Naive thymus-derived CD8-positive, alpha-beta T cell (primary cell): ENCODE measurements around the gene BCL6B. TPM values are rescaled to one million over a fixed set of nuclear protein-coding genes. Genes with fewer than 3 reads are reported as not detected.
A peak's percentile ranks its signal among the peaks of the same experiment; 100 is the strongest.
"Not testable (repeated sequence)": the region's sequence is repeated elsewhere in the genome, so short reads cannot be mapped to it uniquely, and the experiment has no call there.

Experiments used
- ATAC-seq, 2 donors: fragments of 150-1000 bp; cut with Tn5 transposase in 1 of 2; sonication (Bioruptor Pico), chemical (Tn5 transposase) in 1 of 2; 1 replicate in 1 of 2; 2 replicates in 1 of 2; pipeline ENCODE4 v1.10.0; 2021; ENCODE audit warnings: mild to moderate bottlenecking in 2 of 2, moderate library complexity in 2 of 2
- POLR2A ChIA-PET: fragments of 350-600 bp; sonication (Branson Sonifier 250); formaldehyde crosslinking; loops from one replicate; lab custom pipeline; 2021; ENCODE audit warnings: antibody characterized with exemption; lab: Charles Lee
- DNase-seq, 10 donors: peaks; one replicate each; pipeline versions ENCODE4 v3.0.0 to v3.0.0-alpha.2; 2020 to 2022
- H3K27ac Mint-ChIP-seq, 10 donors: one replicate each; pipeline ENCODE4 v1.8.0; 2020 to 2022; ENCODE audit warnings: mild to moderate bottlenecking in 10 of 10, mixed read lengths in 10 of 10, moderate library complexity in 4 of 10, inconsistent platforms in 1 of 10
- H3K27me3 Mint-ChIP-seq, 5 donors: one replicate each; pipeline ENCODE4 v1.8.0; 2021 to 2022; ENCODE audit warnings: mixed read lengths in 5 of 5
- H3K36me3 Mint-ChIP-seq, 3 donors: one replicate each; pipeline ENCODE4 v1.8.0; 2020 to 2022; ENCODE audit warnings: mixed read lengths in 3 of 3, mild to moderate bottlenecking in 2 of 3, inconsistent platforms in 1 of 3
- H3K4me1 Mint-ChIP-seq, 4 donors: one replicate each; pipeline ENCODE4 v1.8.0; 2021 to 2022; ENCODE audit warnings: mixed read lengths in 4 of 4
- H3K4me3 Mint-ChIP-seq, 10 donors: one replicate each; pipeline ENCODE4 v1.8.0; 2020 to 2022; ENCODE audit warnings: mild to moderate bottlenecking in 10 of 10, mixed read lengths in 10 of 10, moderate library complexity in 6 of 10, inconsistent platforms in 1 of 10
- H3K9me3 Mint-ChIP-seq, 9 donors: one replicate each; pipeline ENCODE4 v1.8.0; 2020 to 2022; ENCODE audit warnings: mixed read lengths in 9 of 9, mild to moderate bottlenecking in 3 of 9, inconsistent platforms in 1 of 9, moderate library complexity in 1 of 9
- polyA plus RNA-seq, 3 donors: library from polyadenylated mRNA; unstranded; fragments of 300-500 nt; fragmentation: Illumina TruSeq; gene quantifications; one replicate each; pipeline ENCODE4 v1.2.3, GENCODE V29; 2021
- total RNA-seq, 8 experiments: library from RNA in 2 of 8; stranded (reverse) in 2 of 8; gene quantifications; one replicate each; pipeline ENCODE4 v1.2.3 and lab custom pipeline; 2021 to 2026

The BCL6B gene
- total and polyA plus RNA-seq, 5 experiments from 2014 or later: not detected

DNA sequence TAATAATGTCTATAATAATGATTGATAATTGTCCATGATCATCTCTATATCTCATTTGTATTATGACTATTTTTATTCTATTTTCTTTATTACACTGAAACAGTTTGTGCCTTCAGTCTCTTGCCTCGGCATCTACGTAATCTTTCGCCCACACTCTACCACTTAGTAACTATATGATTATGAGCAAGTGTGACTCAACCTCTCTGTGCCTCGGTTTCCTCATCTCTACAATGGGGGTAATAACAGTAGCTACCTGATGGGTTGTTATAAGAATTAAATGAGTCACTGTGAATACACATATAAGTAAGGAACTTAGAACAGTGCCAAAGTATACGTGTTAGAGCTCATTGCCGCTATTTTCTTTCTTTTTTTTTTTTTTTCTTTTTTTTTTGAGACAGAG, 24.7 kb downstream of the BCL6B start:
- peaks cover 0 to 2% (median 0%) of the 10 kb centered on the region in 5 donors for H3K27me3 Mint-ChIP-seq
- H3K36me3 Mint-ChIP-seq: no peaks in the 10 kb centered on the region
- POLR2A ChIA-PET: interaction anchor here (0.6 to 7.1 kb wide), 6 partner anchors 12 to 185 kb away, joined by 3 to 83 read pairs (median 7); partner anchors contain the start of genes ACADVL, DLG4 and SLC16A13
- peaks cover 11 to 34% (median 27%) of the 10 kb centered on the region in 4 donors for H3K4me1 Mint-ChIP-seq
- H3K27ac Mint-ChIP-seq: peak overlapping the region in 6 of 10 donors; percentile 5 to 94 (median 92)
- peak overlapping the region in 7 of 10 donors; percentile 27 to 91 (median 61) for H3K4me3 Mint-ChIP-seq
- H3K9me3 Mint-ChIP-seq: no peaks in the 10 kb centered on the region
- ATAC-seq: no peak
- no peak for DNase-seq

DNA sequence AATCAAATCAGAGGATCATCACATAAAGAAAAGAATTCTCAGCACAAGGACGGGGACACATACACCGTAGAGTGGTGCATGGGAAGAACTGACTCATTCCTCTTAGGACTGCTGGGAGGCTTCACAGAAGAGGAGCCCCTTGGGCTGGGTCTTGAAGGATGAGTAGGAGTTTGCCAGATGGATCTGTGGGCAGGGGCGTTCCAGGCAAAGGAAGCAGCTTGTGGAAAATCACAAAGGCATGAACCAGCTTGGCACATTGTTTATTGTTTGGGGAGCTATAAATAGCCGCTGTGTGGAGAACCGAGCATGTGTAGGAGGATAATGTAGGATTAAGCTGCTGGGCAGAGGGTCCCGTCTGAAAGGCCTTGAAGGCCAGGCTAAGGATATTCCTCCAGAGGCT, 26.1 kb downstream of the BCL6B start:
- Mint-ChIP-seq H3K27me3 (peaks cover 0 to 2% (median 0%) of the 10 kb centered on the region in 5 donors), H3K4me3 (peak overlapping the region in 1 of 10 donors; percentile 28), H3K36me3 (no peaks in the 10 kb centered on the region), H3K27ac (no peak overlapping the region), H3K4me1 (peaks cover 6 to 27% (median 21%) of the 10 kb centered on the region in 4 donors), H3K9me3 (no peaks in the 10 kb centered on the region)
- POLR2A ChIA-PET: interaction anchor here (0.6 kb wide), 1 partner anchor 250 kb away, joined by 4 read pairs; no protein-coding TSS in a partner anchor
- no peak for ATAC-seq
- DNase-seq: no peak

GRCh38 chr17:7050583-7050982, 27.7 kb downstream of the BCL6B start:
- not testable (repeated sequence) for H3K9me3 Mint-ChIP-seq, ATAC-seq, DNase-seq, H3K36me3 Mint-ChIP-seq, H3K4me3 Mint-ChIP-seq, H3K27me3 Mint-ChIP-seq
- Mint-ChIP-seq H3K4me1 (peaks cover 6 to 23% (median 18%) of the 10 kb centered on the region in 4 donors), H3K27ac (peak overlapping the region in 2 of 10 donors; percentile 37 to 56)
- POLR2A ChIA-PET: interaction anchor here (1.4 kb wide), 1 partner anchor 433 kb away, joined by 3 read pairs; the partner anchor contains the start of gene POLR2A

DNA sequence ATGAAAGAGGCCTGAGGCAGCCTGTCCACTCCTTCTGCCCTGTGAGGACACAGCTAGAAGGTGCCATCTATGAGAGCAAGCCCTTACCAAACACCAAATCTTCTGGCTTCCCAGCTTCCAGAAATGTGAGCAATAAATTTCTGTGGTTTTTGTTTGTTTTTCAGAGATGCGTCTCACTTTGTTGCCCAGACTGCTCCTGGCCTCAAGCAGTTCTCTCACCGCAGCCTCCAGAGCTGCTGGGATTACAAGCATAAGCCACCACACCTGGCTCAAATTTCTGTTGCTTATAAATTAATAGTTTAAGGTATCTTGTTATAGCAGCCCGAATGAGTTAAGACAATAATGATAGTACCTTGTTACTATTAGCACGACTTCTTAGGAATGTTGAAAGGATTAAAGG, 33.5 kb downstream of the BCL6B start:
- Mint-ChIP-seq H3K36me3 (no peaks in the 10 kb centered on the region), H3K27ac (no peak overlapping the region), H3K4me1 (peaks cover 0 to 4% (median 2%) of the 10 kb centered on the region in 4 donors), H3K4me3 (no peak overlapping the region), H3K27me3 (peaks cover 0 to 9% (median 1%) of the 10 kb centered on the region in 5 donors), H3K9me3 (no peaks in the 10 kb centered on the region)
- POLR2A ChIA-PET: interaction anchor here (0.5 to 0.8 kb wide), 5 partner anchors 22 to 740 kb away, joined by 3 to 6 read pairs (median 5); no protein-coding TSS in a partner anchor
- DNase-seq: no peak
- ATAC-seq: no peak

- POLR2A ChIA-PET: no interaction called here
- peaks cover 0 to 1% (median 0%) of the 10 kb centered on the region in 4 donors for H3K4me1 Mint-ChIP-seq
- ATAC-seq: no peak
- H3K9me3 Mint-ChIP-seq: no peaks in the 10 kb centered on the region
- H3K36me3 Mint-ChIP-seq: no peaks in the 10 kb centered on the region
- DNase-seq: no peak
- H3K4me3 Mint-ChIP-seq: no peak overlapping the region
- peaks cover 3 to 23% (median 12%) of the 10 kb centered on the region in 5 donors for H3K27me3 Mint-ChIP-seq
- H3K27ac Mint-ChIP-seq: peak overlapping the region in 1 of 10 donors; percentile 55
These were observed 36.1 kb downstream of the BCL6B start for GRCh38 chr17:7058831-7059447.

DNA sequence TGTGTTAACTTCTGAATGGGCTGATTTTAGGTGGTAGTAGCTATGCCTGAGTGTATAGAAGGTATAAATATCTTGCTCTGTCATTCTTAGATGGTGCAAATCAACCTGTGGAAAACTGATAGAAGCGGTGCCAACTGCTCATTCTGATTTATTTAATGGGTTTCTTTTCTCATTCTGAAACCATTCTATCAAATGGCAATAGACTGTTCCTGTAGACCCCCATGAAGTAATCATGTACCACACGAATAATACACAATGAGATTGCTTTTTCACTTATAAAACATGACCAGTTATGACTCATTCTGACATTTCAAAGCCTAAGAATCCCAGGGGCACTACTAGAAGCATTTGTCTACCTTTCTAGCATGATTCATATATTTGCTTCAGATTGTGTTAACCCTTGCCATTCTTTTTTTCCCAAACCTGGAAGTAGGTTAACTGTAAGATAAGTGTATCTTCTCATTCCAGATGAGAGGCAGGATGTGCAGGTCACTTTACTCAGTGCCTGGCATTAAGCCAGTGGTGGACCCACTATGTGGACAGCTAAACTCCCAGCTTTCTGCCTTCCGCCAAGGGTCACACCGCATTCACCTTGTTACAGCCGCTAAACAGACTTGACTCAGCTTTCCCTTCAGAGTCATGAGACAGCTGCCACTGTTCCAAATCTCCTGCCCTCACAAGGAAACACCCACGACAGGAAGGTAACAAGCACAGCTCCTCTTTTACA, 37.5 kb downstream of the BCL6B start:
- no peaks in the 10 kb centered on the region for H3K9me3 Mint-ChIP-seq
- no peaks in the 10 kb centered on the region for H3K36me3 Mint-ChIP-seq
- ATAC-seq: no peak
- H3K27me3 Mint-ChIP-seq: peaks cover 3 to 28% (median 14%) of the 10 kb centered on the region in 5 donors
- POLR2A ChIA-PET: no interaction called here
- no peak overlapping the region for H3K4me3 Mint-ChIP-seq
- DNase-seq: no peak
- peak overlapping the region in 2 of 10 donors; percentile 19 to 32 for H3K27ac Mint-ChIP-seq
- H3K4me1 Mint-ChIP-seq: peaks cover 0 to 1% (median 0%) of the 10 kb centered on the region in 4 donors

- POLR2A ChIA-PET: no interaction called here
- no peak for DNase-seq
- H3K36me3 Mint-ChIP-seq: peaks cover 0 to 7% (median 7%) of the 10 kb centered on the region in 3 donors
- no peak for ATAC-seq
- H3K27ac Mint-ChIP-seq: peak overlapping the region in 1 of 10 donors; percentile 10
- H3K9me3 Mint-ChIP-seq: peaks cover 5 to 21% (median 10%) of the 10 kb centered on the region in 9 donors
- H3K4me1 Mint-ChIP-seq: peaks cover 0 to 1% (median 0%) of the 10 kb centered on the region in 4 donors
- H3K27me3 Mint-ChIP-seq: peaks cover 3 to 26% (median 15%) of the 10 kb centered on the region in 5 donors
- no peak overlapping the region for H3K4me3 Mint-ChIP-seq
These were observed 40.8 kb downstream of the BCL6B start for GRCh38 chr17:7063518-7064094.

- H3K9me3 Mint-ChIP-seq: peaks cover 9 to 28% (median 15%) of the 10 kb centered on the region in 9 donors
- no peak for ATAC-seq
- peaks cover 0 to 12% (median 11%) of the 10 kb centered on the region in 3 donors for H3K36me3 Mint-ChIP-seq
- no peak for DNase-seq
- H3K27ac Mint-ChIP-seq: no peak overlapping the region
- POLR2A ChIA-PET: no interaction called here
- peaks cover 3 to 20% (median 14%) of the 10 kb centered on the region in 5 donors for H3K27me3 Mint-ChIP-seq
- peaks cover 0 to 1% (median 0%) of the 10 kb centered on the region in 4 donors for H3K4me1 Mint-ChIP-seq
- no peak overlapping the region for H3K4me3 Mint-ChIP-seq
These were observed 41.4 kb downstream of the BCL6B start for GRCh38 chr17:7064261-7064660.

DNA sequence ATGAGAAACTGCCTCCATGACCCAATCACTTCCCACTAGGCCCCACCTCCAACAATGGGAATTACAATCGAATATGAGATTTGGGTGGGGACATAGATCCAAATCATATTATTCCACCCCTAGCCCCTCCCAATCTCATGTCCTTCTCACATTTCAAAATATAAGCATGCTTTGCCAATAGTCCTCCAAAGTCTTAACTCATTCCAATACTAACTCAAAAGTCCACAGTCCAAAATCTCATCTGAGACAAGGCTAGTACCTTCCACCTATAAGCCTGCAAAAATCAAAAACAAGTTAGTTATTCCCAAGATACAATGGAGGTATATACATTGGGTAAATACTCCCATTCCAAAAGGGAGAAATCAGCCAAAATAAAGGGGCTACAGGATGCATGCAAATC, 44.3 kb downstream of the BCL6B start:
- DNase-seq (no peak), ATAC-seq (no peak)
- H3K9me3 Mint-ChIP-seq: peaks cover 9 to 30% (median 16%) of the 10 kb centered on the region in 9 donors
- POLR2A ChIA-PET: no interaction called here
- peaks cover 0 to 12% (median 11%) of the 10 kb centered on the region in 3 donors for H3K36me3 Mint-ChIP-seq
- H3K27ac Mint-ChIP-seq: no peak overlapping the region
- no peak overlapping the region for H3K4me3 Mint-ChIP-seq
- H3K4me1 Mint-ChIP-seq: no peaks in the 10 kb centered on the region
- peaks cover 3 to 19% (median 12%) of the 10 kb centered on the region in 5 donors for H3K27me3 Mint-ChIP-seq

GRCh38 chr17:7068268-7068667, 45.4 kb downstream of the BCL6B start:
- H3K4me3 Mint-ChIP-seq: no peak overlapping the region
- POLR2A ChIA-PET: no interaction called here
- peaks cover 0 to 12% (median 11%) of the 10 kb centered on the region in 3 donors for H3K36me3 Mint-ChIP-seq

DNA sequence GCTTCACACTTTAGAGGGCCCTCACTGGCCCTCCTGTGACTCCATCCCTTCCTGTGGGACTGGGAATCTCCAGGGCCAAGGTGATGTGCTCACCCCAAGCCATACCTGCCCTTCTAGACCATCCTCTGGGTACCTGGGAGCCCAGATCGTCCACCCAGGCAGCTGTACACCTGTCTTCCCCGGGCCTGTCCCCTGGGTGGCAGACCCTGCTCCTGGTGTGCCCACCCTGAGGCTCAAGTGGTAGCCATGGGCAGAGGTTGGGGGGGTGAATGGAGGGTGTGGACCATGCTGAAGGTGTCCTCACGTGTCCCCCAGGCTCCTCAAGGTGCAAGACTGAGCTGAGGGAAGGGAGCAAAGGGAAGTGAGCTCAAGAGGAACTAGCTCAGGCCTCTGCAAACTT, 47.9 kb downstream of the BCL6B start:
- H3K4me3 Mint-ChIP-seq: no peak overlapping the region
- no peak overlapping the region for H3K27ac Mint-ChIP-seq
- H3K27me3 Mint-ChIP-seq: peaks cover 0 to under 1% (median 0%) of the 10 kb centered on the region in 5 donors
- DNase-seq: no peak
- POLR2A ChIA-PET: interaction anchor here (0.7 kb wide), 1 partner anchor 12 kb away, joined by 3 read pairs; no protein-coding TSS in a partner anchor
- peaks cover 0 to 2% (median 0%) of the 10 kb centered on the region in 4 donors for H3K4me1 Mint-ChIP-seq
- peaks cover 0 to 12% (median 11%) of the 10 kb centered on the region in 3 donors for H3K36me3 Mint-ChIP-seq
- peaks cover 9 to 30% (median 16%) of the 10 kb centered on the region in 9 donors for H3K9me3 Mint-ChIP-seq
- no peak for ATAC-seq

More at GRCh38 chr17:7068268-7068667, 45.4 kb downstream of the BCL6B start:
- no peak overlapping the region for H3K27ac Mint-ChIP-seq
- no peak for ATAC-seq
- peaks cover 9 to 30% (median 16%) of the 10 kb centered on the region in 9 donors for H3K9me3 Mint-ChIP-seq
- peaks cover 0 to 2% (median 0%) of the 10 kb centered on the region in 4 donors for H3K4me1 Mint-ChIP-seq
- peaks cover 2 to 15% (median 8%) of the 10 kb centered on the region in 5 donors for H3K27me3 Mint-ChIP-seq
- DNase-seq: no peak

- Mint-ChIP-seq H3K27ac (peak overlapping the region in 1 of 10 donors; percentile 79), H3K27me3 (no peaks in the 10 kb centered on the region), H3K4me1 (peaks cover 0 to 2% (median under 1%) of the 10 kb centered on the region in 4 donors), H3K4me3 (no peak overlapping the region), H3K9me3 (peaks cover 7 to 19% (median 16%) of the 10 kb centered on the region in 9 donors), H3K36me3 (peaks cover 0 to 12% (median 10%) of the 10 kb centered on the region in 3 donors)
- POLR2A ChIA-PET: no interaction called here
- DNase-seq: no peak
- ATAC-seq: no peak
These were observed 49.6 kb downstream of the BCL6B start for GRCh38 chr17:7072406-7072805.
